Endothelial cell of umbilical vein (primary cell): Measurements from ENCODE around the gene RAD51B. TPM values are rescaled to one million over a fixed set of nuclear protein-coding genes. Genes with fewer than 3 reads are reported as not detected.
A peak's percentile ranks its signal among the peaks of the same experiment; 100 is the strongest.

Source experiments
- BruUV-seq: library from RNA; stranded (reverse); fragments of 400-500 nt; replicated peaks from 2 replicates; lab custom pipeline; 2021; lab: Mats Ljungman, UMichigan
- CTCF ChIA-PET: fragments of 300-600, 350-600 bp; sonication (Branson Sonifier 250); formaldehyde crosslinking; loops from one replicate; lab custom pipeline; 2021; ENCODE audit warnings: antibody characterized with exemption, inconsistent platforms; lab: Charles Lee
- POLR2A ChIA-PET: fragments of 300-600, 350-600 bp; sonication (Branson Sonifier 250); formaldehyde crosslinking; loops from one replicate; lab custom pipeline; 2021; ENCODE audit warnings: antibody characterized with exemption, inconsistent platforms; lab: Charles Lee
- DNase-seq: peaks from one replicate; pipeline ENCODE4 v3.0.0-alpha.2; 2011; ENCODE audit warnings: low read depth, low spot score
- FAIRE-seq: peaks from 2 replicates; lab custom pipeline; 2011; peaks lifted over from hg19 to GRCh38; lab: Jason Lieb, UNC
- H2AFZ ChIP-seq: 2 replicates; pipeline ENCODE4 v1.6.0; 2012; ENCODE audit warnings: low read depth, low read length, control low read depth, inconsistent platforms
- H3K27ac ChIP-seq: 2 replicates; pipeline ENCODE4 v1.5.1; 2011; ENCODE audit warnings: low read depth, mild to moderate bottlenecking, control low read depth, low read length, moderate library complexity; ENCODE audit not compliant: insufficient read depth
- H3K27me3 ChIP-seq, 2 experiments: 2 replicates each; pipeline versions ENCODE4 v1.6.0 to v1.6.1; 2011; ENCODE audit warnings: low read length in 2 of 2, mixed read lengths in 1 of 2; ENCODE audit not compliant: control insufficient read depth in 2 of 2, insufficient read depth in 2 of 2
- H3K36me3 ChIP-seq, 2 experiments: 2 replicates in 1 of 2; 3 replicates in 1 of 2; pipeline ENCODE4 v1.5.1; 2011; ENCODE audit warnings: low read length in 2 of 2, mild to moderate bottlenecking in 1 of 2, moderate library complexity in 1 of 2; ENCODE audit not compliant: control insufficient read depth in 2 of 2, insufficient read depth in 2 of 2; ENCODE audit errors: extremely low read depth in 1 of 2
- H3K4me1 ChIP-seq: 3 replicates; pipeline ENCODE4 v1.5.1; 2011; ENCODE audit warnings: mild to moderate bottlenecking, low read length; ENCODE audit not compliant: control insufficient read depth, insufficient read depth; ENCODE audit errors: extremely low read depth
- H3K4me2 ChIP-seq: 2 replicates; pipeline ENCODE4 v1.6.1; 2011; ENCODE audit warnings: low read length, control low read depth, mixed read lengths; ENCODE audit not compliant: insufficient read depth
- H3K4me3 ChIP-seq, 3 experiments: fragments of 200-600 bp in 1 of 3; sonication (generic), shearing (Covaris generic) in 1 of 3; replicated peaks in 1 of 3; 2 replicates each; pipeline ENCODE4 v1.5.1; 2011 to 2016; ENCODE audit warnings: control low read depth in 3 of 3, low read length in 3 of 3, mild to moderate bottlenecking in 2 of 3, inconsistent platforms in 1 of 3, low read depth in 1 of 3, moderate library complexity in 1 of 3; ENCODE audit not compliant: insufficient read depth in 1 of 3
- H3K79me2 ChIP-seq: 2 replicates; pipeline ENCODE4 v1.6.0; 2012; ENCODE audit warnings: low read length, inconsistent platforms; ENCODE audit not compliant: control insufficient read depth, insufficient read depth
- H3K9ac ChIP-seq: replicated peaks from 2 replicates; pipeline ENCODE3; 2011; ENCODE audit warnings: low read length, control low read depth; ENCODE audit not compliant: insufficient read depth; ENCODE audit errors: extremely low read depth
- H3K9me1 ChIP-seq: replicated peaks from 3 replicates; pipeline ENCODE4 v1.6.0; 2011; ENCODE audit warnings: mild to moderate bottlenecking, low read length; ENCODE audit not compliant: control insufficient read depth, insufficient read depth; ENCODE audit errors: extremely low read depth
- H3K9me3 ChIP-seq: replicated peaks from 2 replicates; pipeline ENCODE4 v1.5.1; 2012; ENCODE audit warnings: low read length, inconsistent platforms; ENCODE audit not compliant: control insufficient read depth, insufficient read depth
- H4K20me1 ChIP-seq: replicated peaks from 2 replicates; pipeline ENCODE3; 2011; ENCODE audit warnings: mild to moderate bottlenecking, low read length; ENCODE audit not compliant: control insufficient read depth, insufficient read depth; ENCODE audit errors: extremely low read depth
- EZH2 ChIP-seq: IDR thresholded peaks from 2 replicates; pipeline ENCODE4 v1.6.1; 2012; ENCODE audit warnings: borderline replicate concordance, low read depth, mild to moderate bottlenecking, moderate library complexity, low read length, inconsistent platforms; ENCODE audit not compliant: severe bottlenecking
- FOS ChIP-seq: IDR thresholded peaks from 2 replicates; pipeline ENCODE4 v1.6.1; 2011; ENCODE audit warnings: mild to moderate bottlenecking, low read length, moderate library complexity, borderline replicate concordance; ENCODE audit not compliant: insufficient read depth
- GATA2 ChIP-seq: IDR thresholded peaks from 2 replicates; pipeline ENCODE4 v1.7.0; 2011; ENCODE audit warnings: low read depth, mild to moderate bottlenecking, moderate library complexity, mixed read lengths, low read length; ENCODE audit not compliant: insufficient read length, insufficient read depth
- JUN ChIP-seq: IDR thresholded peaks from 2 replicates; pipeline ENCODE4 v1.6.1; 2011; ENCODE audit warnings: borderline replicate concordance, low read depth; ENCODE audit not compliant: insufficient read length, insufficient read depth
- dilution Hi-C: fragments of 300-500 bp; cut with MboI; formaldehyde crosslinking; loops from one replicate; pipeline ENCODE4 v1.15.0; 2019; ENCODE audit warnings: low sequenced_read_pairs; ENCODE audit not compliant: extremely low pct_ligation_motif_present
- intact Hi-C: fragments of 100-400 bp; cut with micrococcal nuclease; formaldehyde crosslinking; loops from one replicate; pipeline ENCODE4 v1.10.0; 2022
- polyA plus RNA-seq, 4 experiments: library from polyadenylated mRNA; depleted of rRNA in 3 of 4; stranded (reverse) in 3 of 4; unstranded in 1 of 4; fragments of >200 nt; gene quantifications; 2 replicates each; pipeline versions ENCODE4 v1.2.1 to v1.2.3, GENCODE V29; 2011 to 2012; ENCODE audit warnings: missing spikeins in 1 of 4
- total RNA-seq: library from RNA; stranded (reverse); gene quantifications from 2 replicates; pipeline ENCODE4 v1.2.3, GENCODE V29; 2021
- TF ChIP-seq, protein P1 (sequence below): IDR thresholded peaks from 2 replicates; pipeline ENCODE4 v1.6.1; 2011; ENCODE audit not compliant: insufficient read depth, insufficient read length

The RAD51B gene
- total and polyA plus RNA-seq, 2 donors (not counting 3 experiments of a cell fraction or from before 2014, with no cell fraction given): 3.9 to 19.0 TPM

DNA sequence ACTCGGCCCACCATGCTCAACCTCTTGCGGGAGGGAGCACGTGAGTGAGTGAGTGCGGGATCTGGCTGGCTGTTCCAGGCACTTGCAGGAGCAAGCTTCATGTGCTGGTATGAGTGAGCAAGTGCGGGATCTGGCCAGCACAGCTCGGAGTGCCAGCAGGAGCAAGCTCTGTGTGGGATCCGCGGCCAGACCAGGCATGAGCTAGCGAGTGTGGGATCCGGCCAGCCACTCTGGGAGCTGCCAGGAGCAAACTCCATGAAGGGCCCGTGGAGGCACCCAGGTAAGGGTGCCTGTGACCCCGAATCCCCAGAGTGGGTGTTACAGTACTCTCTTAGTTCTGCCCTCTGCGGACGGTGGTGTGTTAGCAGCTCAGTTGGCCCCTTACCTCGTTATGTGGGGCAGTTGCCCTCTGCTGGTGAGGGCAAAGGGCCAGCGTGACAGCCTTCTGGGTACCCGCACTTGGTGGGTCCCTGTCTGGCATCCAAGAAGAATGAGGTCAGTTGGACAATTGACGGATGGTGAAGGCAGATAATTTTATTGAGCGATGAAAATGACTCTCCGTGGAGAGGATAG is 38.3 kb downstream of the RAD51B start:
- dilution Hi-C loops: no loop called here
- CTCF ChIA-PET: interaction anchor here (0.8 kb wide), 1 partner anchor 9 kb away, joined by 3 read pairs; no protein-coding TSS in a partner anchor
- no TSS peak for BruUV-seq

DNA sequence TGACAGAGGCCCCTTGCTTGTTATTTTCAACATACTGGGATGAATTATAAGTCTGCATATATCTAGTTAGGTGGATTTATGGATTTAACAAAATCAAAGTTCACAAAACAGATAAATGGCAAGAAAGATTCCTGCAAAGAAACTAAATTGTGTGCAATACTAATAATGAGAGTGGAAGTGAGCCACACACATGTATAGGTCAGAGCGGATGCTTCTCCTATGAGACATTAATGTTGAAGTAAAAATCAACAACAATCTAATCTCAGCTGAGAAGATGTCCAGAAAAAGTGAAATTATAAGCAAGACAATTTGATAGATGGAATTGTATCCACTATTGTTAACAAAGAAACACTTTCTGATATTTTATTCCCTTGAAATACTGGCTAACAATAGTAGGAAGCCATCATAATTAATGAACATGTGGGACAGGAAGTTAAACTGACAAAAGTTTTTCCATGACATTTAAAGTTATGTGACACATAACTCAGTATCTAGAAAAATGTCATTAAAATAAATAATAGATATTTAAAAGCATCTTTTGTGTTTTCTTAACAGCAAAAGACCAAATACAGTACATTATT is 39.7 kb downstream of the RAD51B start:
- no peak for TF ChIP-seq FOS
- TF ChIP-seq JUN: peak; percentile 52
- Histone ChIP-seq H3K9ac (no peak overlapping the region), H3K27me3 (no peaks in the 10 kb centered on the region), H3K27ac (peak overlapping the region; percentile 35), H3K36me3 (no peaks in the 10 kb centered on the region), H4K20me1 (no peaks in the 10 kb centered on the region), H3K79me2 (no peaks in the 10 kb centered on the region), H3K9me1 (no peaks in the 10 kb centered on the region), H3K9me3 (no peaks in the 10 kb centered on the region), H3K4me1 (peaks cover 10% of the 10 kb centered on the region), H2AFZ (peak overlapping the region; percentile 11), H3K4me3 (no peak overlapping the region), H3K4me2 (peak overlapping the region; percentile 42)
- BruUV-seq: no TSS peak
- peak; percentile 80 for FAIRE-seq
- CTCF ChIA-PET: no interaction called here
- POLR2A ChIA-PET: no interaction called here
- peak; percentile 68 for DNase-seq
- intact Hi-C loops: no loop called here
- dilution Hi-C loops: no loop called here

More for the DNA sequence above, 38.3 kb downstream of the RAD51B start:
- Histone ChIP-seq H3K4me3 (no peak overlapping the region), H3K4me1 (peaks cover 10% of the 10 kb centered on the region), H3K27ac (no peak overlapping the region), H3K4me2 (no peak overlapping the region), H3K79me2 (no peaks in the 10 kb centered on the region), H3K36me3 (no peaks in the 10 kb centered on the region), H3K9me1 (no peaks in the 10 kb centered on the region), H3K9me3 (no peaks in the 10 kb centered on the region), H2AFZ (no peak overlapping the region), H4K20me1 (no peaks in the 10 kb centered on the region), H3K27me3 (no peaks in the 10 kb centered on the region), H3K9ac (no peak overlapping the region)
- DNase-seq (no peak), FAIRE-seq (no peak)
- TF ChIP-seq, protein P1, sequence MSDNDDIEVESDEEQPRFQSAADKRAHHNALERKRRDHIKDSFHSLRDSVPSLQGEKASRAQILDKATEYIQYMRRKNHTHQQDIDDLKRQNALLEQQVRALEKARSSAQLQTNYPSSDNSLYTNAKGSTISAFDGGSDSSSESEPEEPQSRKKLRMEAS: no peak
- TF ChIP-seq GATA2 (no peak), EZH2 (no peak), FOS (no peak)
- POLR2A ChIA-PET: no interaction called here
- intact Hi-C loops: no loop called here
